CD4-positive, alpha-beta T cell treated with Interleukin-17A for 1 hour (primary cell): ENCODE results near the gene LDLRAP1.

ENCODE experiments used
- DNase-seq: peaks from one replicate; pipeline ENCODE4 v3.0.0-alpha.2; 2020

Gene LDLRAP1

DNA sequence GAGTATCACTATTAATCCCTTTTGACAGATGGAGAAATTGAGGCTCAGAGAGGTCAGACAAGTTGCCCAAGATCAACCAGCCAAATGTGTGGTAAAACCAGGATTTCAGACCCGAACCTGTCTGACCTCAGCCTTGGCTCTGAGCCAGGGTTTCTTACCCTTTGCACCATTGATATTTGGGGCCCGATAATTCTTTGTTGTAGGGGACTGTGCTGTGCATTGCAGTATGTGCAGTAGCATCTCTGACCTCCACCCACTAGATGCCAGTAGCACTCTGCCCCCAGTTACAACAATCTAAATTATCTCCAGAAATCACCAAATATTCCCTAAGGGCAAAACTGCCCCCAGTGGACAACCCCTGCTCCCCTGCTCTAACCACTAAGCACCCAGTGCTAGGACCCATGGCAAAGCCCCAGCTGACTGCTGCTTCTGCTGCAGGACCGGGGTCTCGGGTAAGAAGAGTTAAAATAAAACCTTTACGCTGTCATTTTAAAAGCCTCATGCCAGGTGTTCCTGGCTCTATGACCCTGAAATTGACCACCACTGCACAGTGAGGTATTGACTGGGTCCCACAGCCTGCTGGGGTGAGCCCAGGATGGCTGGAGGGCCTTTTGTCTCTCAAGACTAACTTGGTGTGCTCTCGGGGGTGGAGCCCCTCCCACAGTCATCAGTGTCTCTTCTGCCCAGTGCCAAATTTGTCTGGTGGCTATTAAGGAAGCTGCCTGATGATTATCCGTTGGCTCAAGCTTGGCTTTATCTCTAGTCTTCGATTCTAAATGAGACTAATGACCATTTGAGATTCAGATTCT, 67.6 kb downstream of the LDLRAP1 start:
- DNase-seq, result peak; percentile 41

DNA sequence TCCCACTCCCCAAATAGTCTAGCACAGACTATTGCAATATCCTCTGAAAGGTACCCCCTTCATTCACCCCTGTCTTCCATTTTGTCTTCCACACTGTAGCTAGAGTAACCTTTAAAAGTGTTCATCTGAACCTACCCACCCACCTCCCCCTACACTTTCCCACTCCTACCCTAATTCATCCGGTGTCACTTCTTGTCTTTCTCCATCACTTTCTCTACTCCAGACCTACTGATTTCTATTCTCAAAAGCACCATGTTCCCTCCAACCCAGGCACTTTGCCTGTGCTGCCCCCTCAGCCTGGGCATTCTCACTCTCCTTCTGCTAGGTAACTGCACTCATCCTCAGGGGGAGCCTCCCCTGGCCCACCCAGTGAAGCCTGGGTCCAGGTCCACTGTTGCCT, 68.4 kb downstream of the LDLRAP1 start:
- DNase-seq, result no peak

GRCh38 chr1:25612421-25612820, 69.0 kb downstream of the LDLRAP1 start:
- no peak for DNase-seq

GRCh38 chr1:25613091-25613490, 69.7 kb downstream of the LDLRAP1 start:
- DNase-seq, result no peak

- DNase-seq, result no peak
Measured at GRCh38 chr1:25614501-25615171, 71.2 kb downstream of the LDLRAP1 start.

- DNase-seq, result no peak
Measured at GRCh38 chr1:25615172-25615541, 71.8 kb downstream of the LDLRAP1 start.

DNA sequence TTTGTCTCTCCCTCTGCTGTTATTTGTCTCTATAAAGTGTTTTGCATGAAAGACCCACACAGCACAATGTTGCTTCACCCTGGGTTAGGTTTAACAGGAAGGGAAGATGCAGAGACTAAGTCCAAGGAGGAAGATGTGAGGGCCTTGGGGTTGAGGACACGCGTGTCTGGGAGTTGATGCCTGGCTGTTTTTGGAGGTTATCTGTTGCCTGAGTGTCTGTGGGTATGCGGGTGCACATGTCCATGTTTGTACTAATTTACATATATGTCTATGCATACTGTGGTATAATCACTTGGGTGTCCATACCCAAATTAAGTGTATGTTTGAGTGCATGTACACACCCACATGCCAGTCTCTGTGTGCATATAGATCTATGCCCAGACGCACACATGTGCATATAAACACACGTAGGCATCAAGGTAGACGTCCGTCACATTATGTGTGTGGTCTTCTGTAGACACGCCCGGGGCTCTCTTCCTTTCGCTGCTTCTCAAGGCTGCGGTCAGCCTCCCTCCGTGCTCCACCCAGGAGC, 72.2 kb downstream of the LDLRAP1 start:
- DNase-seq, result no peak

GRCh38 chr1:25616095-25616986, 72.9 kb downstream of the LDLRAP1 start, which contains the start of gene MAN1C1:
Gene MAN1C1 (plus strand): TSS chr1:25616791. CDS start chr1:25617798, 1,007 bp downstream.
- peak; percentile 88 for DNase-seq

DNA sequence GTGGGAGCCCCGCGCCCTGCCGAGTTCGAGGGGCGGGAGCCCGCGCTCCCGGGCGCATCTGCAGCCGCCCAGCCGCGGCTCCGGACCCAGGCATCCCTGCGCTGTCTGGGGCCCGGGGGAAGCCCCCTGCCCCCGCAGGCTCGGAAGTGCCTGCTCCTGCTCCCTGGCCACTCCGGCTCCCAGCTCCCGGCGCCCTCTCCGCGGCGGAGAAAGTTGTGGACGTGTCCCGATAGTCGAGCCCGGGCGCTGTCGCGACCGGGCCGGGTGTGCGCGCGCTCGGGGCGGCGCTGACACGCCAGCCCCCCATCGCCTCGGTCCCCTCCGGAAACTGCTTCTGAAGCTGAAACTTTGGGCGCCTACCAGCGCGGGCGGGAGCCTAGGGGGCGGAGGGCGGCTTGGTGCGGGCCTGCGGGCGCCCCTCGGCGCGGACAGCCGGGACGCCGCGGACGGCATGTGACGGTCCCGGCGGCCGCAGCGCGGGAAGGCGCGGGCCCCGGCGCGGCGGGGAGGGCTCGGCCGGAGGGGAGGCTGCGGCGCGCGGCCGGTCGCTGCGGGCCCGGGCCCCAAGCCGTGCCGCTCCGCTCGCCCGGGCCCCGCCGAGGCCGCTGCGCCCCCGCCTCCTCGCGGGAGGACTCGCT, 73.7 kb downstream of the LDLRAP1 start:
- no peak for DNase-seq

DNA sequence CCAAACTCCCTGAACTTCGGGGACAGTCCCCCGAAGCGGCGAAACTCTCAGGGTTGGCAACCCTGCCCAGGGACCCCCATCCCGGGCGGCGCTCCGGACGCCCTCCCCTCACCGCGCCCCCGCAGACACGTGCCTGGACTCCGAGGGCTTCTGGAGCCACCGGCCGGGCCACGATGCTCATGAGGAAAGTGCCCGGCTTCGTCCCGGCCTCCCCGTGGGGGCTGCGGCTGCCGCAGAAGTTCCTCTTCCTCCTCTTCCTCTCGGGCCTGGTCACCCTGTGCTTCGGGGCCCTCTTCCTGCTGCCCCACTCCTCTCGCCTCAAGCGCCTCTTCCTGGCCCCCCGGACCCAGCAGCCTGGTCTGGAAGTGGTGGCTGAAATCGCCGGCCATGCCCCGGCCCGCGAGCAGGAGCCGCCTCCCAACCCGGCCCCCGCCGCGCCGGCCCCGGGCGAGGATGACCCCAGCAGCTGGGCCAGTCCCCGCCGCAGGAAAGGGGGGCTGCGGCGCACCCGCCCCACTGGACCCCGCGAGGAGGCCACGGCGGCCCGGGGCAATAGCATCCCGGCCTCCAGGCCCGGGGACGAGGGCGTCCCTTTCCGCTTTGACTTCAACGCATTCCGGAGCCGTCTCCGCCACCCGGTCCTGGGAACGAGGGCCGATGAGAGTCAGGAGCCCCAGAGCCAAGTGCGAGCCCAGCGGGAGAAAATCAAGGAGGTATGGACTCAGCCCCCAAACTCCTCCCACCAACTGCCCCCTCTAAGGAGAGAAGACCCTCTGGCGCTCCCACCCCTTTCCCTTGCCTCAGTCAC, 74.4 kb downstream of the LDLRAP1 start:
- no peak for DNase-seq

DNA sequence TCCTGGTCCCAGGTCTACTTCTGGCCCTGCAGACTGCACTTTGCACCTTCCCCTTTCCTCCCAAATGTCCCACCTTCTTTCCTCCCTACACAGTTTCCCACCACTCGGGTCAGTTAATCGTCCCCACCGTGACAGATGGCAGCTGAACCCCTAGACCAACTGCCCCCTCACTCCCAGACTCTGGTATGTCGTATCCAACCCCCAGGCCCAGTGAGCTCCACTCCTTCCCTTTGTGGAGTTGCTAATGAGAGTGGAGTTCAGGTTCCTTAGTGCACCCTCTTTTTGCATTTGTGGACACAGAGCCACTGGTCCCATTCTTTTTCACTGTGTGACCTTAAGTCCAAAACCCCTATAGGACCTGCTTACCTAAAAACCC, 75.0 kb downstream of the LDLRAP1 start:
- no peak for DNase-seq
